ENCODE measurements around the gene MINDY4. TPM values are rescaled to one million over a fixed set of nuclear protein-coding genes. Genes with fewer than 3 reads are reported as not detected.

The MINDY4 gene
- total and polyA plus RNA-seq, 2 donors (not counting 1 experiment from before 2014, with no cell fraction given) = 6.1 to 6.3 TPM

DNA sequence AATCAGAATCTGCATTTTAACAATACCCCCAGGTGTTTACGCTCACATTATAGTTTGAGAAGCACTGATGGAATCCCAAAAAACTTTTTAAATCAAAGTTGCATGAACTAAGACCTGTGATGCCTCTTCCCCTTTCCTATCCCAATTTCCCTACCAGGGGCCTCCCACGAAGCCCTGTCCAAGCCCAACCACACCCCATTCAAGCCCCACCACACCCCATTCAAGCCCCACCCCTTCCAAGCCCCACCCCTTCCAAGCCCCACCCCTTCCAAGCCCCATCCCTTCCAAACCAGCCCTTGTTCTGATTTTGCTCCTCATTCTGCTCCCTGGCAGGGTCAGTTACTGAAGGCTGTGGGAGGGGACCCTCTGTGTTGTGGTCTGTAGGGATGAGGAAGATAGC, 130.6 kb downstream of the MINDY4 start:
- Histone ChIP-seq H3K36me3 (ENCODE audit: control insufficient read depth, insufficient read depth, low read length) (no peaks in the 10 kb centered on the region), H3K4me2 (ENCODE audit: extremely low read depth, insufficient read depth, low read length) (no peak overlapping the region), H3K4me3 (replicated peaks in 1 of 4; ENCODE audit: control extremely low read depth in 1 of 4, insufficient read depth in 1 of 4, low read depth in 3 of 4, low read length in 4 of 4) (no peak overlapping the region), H2AFZ (ENCODE audit: low read length) (no peak overlapping the region), H3K27ac (ENCODE audit: insufficient read depth, low read length) (no peak overlapping the region), H3K27me3 (ENCODE audit: control insufficient read depth, insufficient read depth, low read length) (no peaks in the 10 kb centered on the region), H3K9ac (ENCODE audit: insufficient read depth, low read length) (no peak overlapping the region), H4K20me1 (ENCODE audit: control insufficient read depth, extremely low read depth, insufficient read depth, low read length) (no peaks in the 10 kb centered on the region), H3K79me2 (ENCODE audit: control insufficient read depth, insufficient read depth, low read length) (no peaks in the 10 kb centered on the region), H3K4me1 (ENCODE audit: control insufficient read depth, extremely low read depth, insufficient read depth, low read length) (peaks cover 5% of the 10 kb centered on the region), H3K9me3 (ENCODE audit: control insufficient read depth, insufficient read depth, low read depth, low read length) (no peaks in the 10 kb centered on the region)
- TF ChIP-seq, protein P1, sequence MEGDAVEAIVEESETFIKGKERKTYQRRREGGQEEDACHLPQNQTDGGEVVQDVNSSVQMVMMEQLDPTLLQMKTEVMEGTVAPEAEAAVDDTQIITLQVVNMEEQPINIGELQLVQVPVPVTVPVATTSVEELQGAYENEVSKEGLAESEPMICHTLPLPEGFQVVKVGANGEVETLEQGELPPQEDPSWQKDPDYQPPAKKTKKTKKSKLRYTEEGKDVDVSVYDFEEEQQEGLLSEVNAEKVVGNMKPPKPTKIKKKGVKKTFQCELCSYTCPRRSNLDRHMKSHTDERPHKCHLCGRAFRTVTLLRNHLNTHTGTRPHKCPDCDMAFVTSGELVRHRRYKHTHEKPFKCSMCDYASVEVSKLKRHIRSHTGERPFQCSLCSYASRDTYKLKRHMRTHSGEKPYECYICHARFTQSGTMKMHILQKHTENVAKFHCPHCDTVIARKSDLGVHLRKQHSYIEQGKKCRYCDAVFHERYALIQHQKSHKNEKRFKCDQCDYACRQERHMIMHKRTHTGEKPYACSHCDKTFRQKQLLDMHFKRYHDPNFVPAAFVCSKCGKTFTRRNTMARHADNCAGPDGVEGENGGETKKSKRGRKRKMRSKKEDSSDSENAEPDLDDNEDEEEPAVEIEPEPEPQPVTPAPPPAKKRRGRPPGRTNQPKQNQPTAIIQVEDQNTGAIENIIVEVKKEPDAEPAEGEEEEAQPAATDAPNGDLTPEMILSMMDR (conservative IDR thresholded peaks at IDR 0.05 in 1 of 2, IDR thresholded peaks at IDR 0.05 in 1 of 2; ENCODE audit: low read depth in 1 of 2, low read length in 2 of 2) = no peak
- TF ChIP-seq EZH2 (IDR thresholded peaks at IDR 0.05; ENCODE audit: low read length, missing control alignments) = no peak
- DNase-seq (ENCODE audit: low read depth in 2 of 2) = no peak

DNA sequence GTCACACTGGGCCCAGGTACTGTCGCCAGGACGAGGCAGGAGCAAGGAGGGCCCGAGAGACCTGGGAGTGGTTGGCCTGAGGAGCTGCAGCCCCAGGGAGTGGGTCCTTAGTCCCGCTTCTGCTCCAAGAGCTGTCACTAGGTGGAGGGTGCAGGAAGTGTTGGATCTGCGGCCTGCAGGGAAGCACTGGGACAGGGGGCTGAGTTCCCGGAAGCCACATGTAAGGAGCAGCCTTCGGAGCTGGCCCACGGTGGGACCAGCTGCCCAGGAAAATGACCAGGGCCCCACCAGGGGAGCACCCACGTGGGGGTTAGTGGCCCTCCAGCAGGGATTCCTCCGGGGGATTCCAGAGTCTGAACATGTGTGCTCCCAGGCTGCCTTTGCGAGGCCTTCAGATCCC, 131.2 kb downstream of the MINDY4 start:
- Histone ChIP-seq H3K9ac (ENCODE audit: insufficient read depth, low read length) (no peak overlapping the region), H4K20me1 (ENCODE audit: control insufficient read depth, extremely low read depth, insufficient read depth, low read length) (no peaks in the 10 kb centered on the region), H2AFZ (ENCODE audit: low read length) (no peak overlapping the region), H3K4me2 (ENCODE audit: extremely low read depth, insufficient read depth, low read length) (no peak overlapping the region), H3K9me3 (ENCODE audit: control insufficient read depth, insufficient read depth, low read depth, low read length) (no peaks in the 10 kb centered on the region), H3K79me2 (ENCODE audit: control insufficient read depth, insufficient read depth, low read length) (no peaks in the 10 kb centered on the region), H3K27me3 (ENCODE audit: control insufficient read depth, insufficient read depth, low read length) (no peaks in the 10 kb centered on the region), H3K4me3 (replicated peaks in 1 of 4; ENCODE audit: control extremely low read depth in 1 of 4, insufficient read depth in 1 of 4, low read depth in 3 of 4, low read length in 4 of 4) (no peak overlapping the region), H3K27ac (ENCODE audit: insufficient read depth, low read length) (no peak overlapping the region), H3K36me3 (ENCODE audit: control insufficient read depth, insufficient read depth, low read length) (no peaks in the 10 kb centered on the region), H3K4me1 (ENCODE audit: control insufficient read depth, extremely low read depth, insufficient read depth, low read length) (peaks cover 5% of the 10 kb centered on the region)
- DNase-seq (ENCODE audit: low read depth in 2 of 2) = no peak
- TF ChIP-seq, protein P1 (conservative IDR thresholded peaks at IDR 0.05 in 1 of 2, IDR thresholded peaks at IDR 0.05 in 1 of 2; ENCODE audit: low read depth in 1 of 2, low read length in 2 of 2) = no peak
- no peak for TF ChIP-seq EZH2 (IDR thresholded peaks at IDR 0.05; ENCODE audit: low read length, missing control alignments)

DNA sequence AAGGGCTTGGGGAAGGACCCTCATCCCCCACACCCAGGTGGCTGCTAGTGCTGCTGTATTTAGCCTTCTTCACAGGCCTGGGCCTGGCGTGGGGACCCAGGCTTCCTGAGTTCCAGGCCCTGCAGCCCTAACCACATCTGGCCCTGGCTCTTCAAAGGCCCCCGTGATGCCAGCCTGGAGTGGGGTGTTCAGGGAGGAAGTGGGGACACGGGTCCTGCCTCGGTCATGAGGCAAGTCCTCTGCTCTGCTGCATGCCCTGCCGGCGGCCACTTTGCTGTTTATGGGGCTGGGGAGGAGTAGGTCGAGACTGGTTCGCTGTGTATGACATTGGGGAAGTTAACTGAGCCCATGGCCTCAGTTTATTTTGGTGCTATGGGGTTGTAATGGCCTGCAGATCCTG, 131.9 kb downstream of the MINDY4 start:
- H3K4me1 ChIP-seq (ENCODE audit: control insufficient read depth, extremely low read depth, insufficient read depth, low read length) = peaks cover 5% of the 10 kb centered on the region
- H3K9me3 ChIP-seq (ENCODE audit: control insufficient read depth, insufficient read depth, low read depth, low read length) = no peaks in the 10 kb centered on the region
- H2AFZ ChIP-seq (ENCODE audit: low read length) = no peak overlapping the region
- TF ChIP-seq EZH2 (IDR thresholded peaks at IDR 0.05; ENCODE audit: low read length, missing control alignments) = no peak
- TF ChIP-seq, protein P1 (conservative IDR thresholded peaks at IDR 0.05 in 1 of 2, IDR thresholded peaks at IDR 0.05 in 1 of 2; ENCODE audit: low read depth in 1 of 2, low read length in 2 of 2) = no peak
- H4K20me1 ChIP-seq (ENCODE audit: control insufficient read depth, extremely low read depth, insufficient read depth, low read length) = no peaks in the 10 kb centered on the region
- no peaks in the 10 kb centered on the region for H3K79me2 ChIP-seq (ENCODE audit: control insufficient read depth, insufficient read depth, low read length)
- H3K4me3 ChIP-seq (replicated peaks in 1 of 4; ENCODE audit: control extremely low read depth in 1 of 4, insufficient read depth in 1 of 4, low read depth in 3 of 4, low read length in 4 of 4) = no peak overlapping the region
- no peak overlapping the region for H3K9ac ChIP-seq (ENCODE audit: insufficient read depth, low read length)
- no peak overlapping the region for H3K27ac ChIP-seq (ENCODE audit: insufficient read depth, low read length)
- no peak for DNase-seq (ENCODE audit: low read depth in 2 of 2)
- H3K36me3 ChIP-seq (ENCODE audit: control insufficient read depth, insufficient read depth, low read length) = no peaks in the 10 kb centered on the region
- H3K4me2 ChIP-seq (ENCODE audit: extremely low read depth, insufficient read depth, low read length) = no peak overlapping the region
- H3K27me3 ChIP-seq (ENCODE audit: control insufficient read depth, insufficient read depth, low read length) = no peaks in the 10 kb centered on the region
